Renal cortical epithelial cell (primary cell): ENCODE data around the gene SLC18B1. TPM values are rescaled to one million over a fixed set of nuclear protein-coding genes. Genes with fewer than 3 reads are reported as not detected.
A peak's percentile ranks its signal among the peaks of the same experiment; 100 is the strongest.

Experiments
- DNase-seq: peaks from one replicate; pipeline ENCODE4 v3.0.0-alpha.2; 2011; ENCODE audit warnings: low read depth
- total RNA-seq: library from RNA; depleted of rRNA; stranded (reverse); fragments of >200 nt; gene quantifications from 2 replicates; pipeline ENCODE4 v1.2.3, GENCODE V29; 2014

SLC18B1 gene
- total RNA-seq, 1 donor from 2014 or later = 23.1 TPM

- no peak for DNase-seq
Observed at GRCh38 chr6:132742495-132742894, 55.9 kb downstream of the SLC18B1 start.

GRCh38 chr6:132741281-132741680 lies 57.2 kb downstream of the SLC18B1 start:
- DNase-seq = no peak

- peak; percentile 84 for DNase-seq
Observed at GRCh38 chr6:132736239-132736638, 62.2 kb downstream of the SLC18B1 start.

- peak; percentile 78 for DNase-seq
Observed at GRCh38 chr6:132734694-132735236, 63.7 kb downstream of the SLC18B1 start.

DNA sequence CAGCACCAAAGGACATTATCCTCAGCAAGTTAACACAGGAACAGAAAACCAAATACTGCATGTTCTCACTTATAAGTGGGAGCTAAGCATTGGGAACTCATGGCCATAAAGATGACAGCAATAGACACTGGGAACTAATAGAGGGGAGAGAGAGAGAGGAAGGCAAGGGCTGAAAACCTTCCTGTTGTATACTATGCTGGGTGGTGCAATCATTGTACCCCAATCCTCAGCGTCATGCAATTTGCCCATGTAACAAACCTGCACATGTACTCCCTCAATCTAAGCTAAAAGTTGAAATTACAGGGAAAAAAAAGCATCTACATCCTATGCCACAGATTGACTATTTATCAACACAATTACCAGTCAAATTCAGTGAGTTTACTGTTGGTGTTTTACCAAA lies 64.6 kb downstream of the SLC18B1 start:
- DNase-seq = no peak

GRCh38 chr6:132733283-132733682 lies 65.2 kb downstream of the SLC18B1 start:
- no peak for DNase-seq

GRCh38 chr6:132731086-132731485 lies 67.4 kb downstream of the SLC18B1 start:
- DNase-seq = peak; percentile 41

DNA sequence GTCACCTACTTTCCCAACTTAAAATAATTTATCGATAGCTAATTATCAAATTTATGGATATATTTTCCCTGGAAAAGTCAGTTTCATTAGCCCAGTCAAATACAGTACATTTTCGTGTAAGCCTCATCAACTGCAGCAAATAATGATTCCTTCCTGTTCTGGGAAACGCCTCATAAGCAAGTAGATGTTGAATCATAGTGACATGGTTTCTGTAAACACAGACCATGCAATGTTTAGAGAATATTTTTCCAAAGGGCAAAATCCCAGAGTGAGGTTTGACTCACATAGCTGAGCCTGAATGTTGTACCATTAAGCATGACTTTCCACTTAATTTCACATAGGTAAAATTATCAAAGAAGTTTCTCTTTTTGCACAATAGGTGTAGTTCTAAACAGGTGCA lies 67.9 kb downstream of the SLC18B1 start:
- DNase-seq = peak; percentile 94

GRCh38 chr6:132728616-132729015 lies 69.8 kb downstream of the SLC18B1 start:
- DNase-seq = no peak

GRCh38 chr6:132726608-132726975 lies 71.8 kb downstream of the SLC18B1 start:
- no peak for DNase-seq

GRCh38 chr6:132725947-132726607 lies 72.4 kb downstream of the SLC18B1 start:
- no peak for DNase-seq

DNA sequence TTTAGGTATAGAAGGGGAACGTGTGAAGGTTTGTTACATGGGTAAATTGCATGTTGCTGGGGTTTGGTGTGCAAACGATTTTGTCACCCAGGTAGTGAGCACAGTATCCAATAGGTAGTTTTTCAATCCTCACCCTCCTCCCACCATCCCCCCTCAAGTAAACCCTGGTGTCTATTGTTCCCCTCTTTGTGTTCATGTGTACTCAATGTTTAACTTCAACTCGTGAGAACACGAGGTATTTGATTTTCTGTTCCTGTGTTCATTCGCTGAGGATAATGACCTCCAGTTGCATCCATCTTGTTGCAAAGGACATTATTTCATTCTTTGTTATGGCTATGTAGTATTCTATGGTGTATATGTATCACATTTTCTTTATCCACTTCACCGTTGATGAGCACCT lies 73.0 kb downstream of the SLC18B1 start:
- no peak for DNase-seq

DNA sequence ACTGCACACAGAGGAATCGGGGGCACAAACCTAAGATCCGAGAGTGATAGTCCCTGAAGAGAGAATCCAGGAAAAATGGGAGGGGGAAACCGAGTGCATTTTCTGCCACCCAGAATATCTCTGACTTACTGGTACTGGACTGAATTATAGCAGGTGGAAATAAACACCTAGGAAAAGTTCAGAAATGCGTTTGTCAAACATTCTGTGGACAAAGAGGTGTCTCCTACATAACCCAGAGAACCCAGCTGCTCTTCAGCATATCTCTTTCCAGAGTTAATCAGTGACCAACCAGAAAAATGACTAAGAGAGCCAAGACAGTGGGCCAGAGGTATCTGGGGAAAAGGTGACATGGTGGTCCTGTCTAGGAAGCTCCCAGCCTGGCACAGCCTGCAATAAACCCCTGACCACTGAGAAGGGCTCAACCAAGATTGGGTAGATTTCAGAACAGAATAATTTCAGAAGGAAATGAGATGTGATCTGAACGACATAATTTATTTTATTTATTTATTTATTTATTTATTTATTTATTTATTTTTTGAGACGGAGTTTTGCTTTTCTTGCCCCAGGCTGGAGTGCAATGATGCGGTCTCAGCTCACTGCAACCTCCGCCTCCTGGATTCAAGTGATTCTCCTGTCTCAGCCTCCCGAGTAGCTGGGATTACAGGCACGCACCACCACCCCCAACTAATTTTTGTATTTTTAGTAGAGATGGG lies 78.5 kb downstream of the SLC18B1 start:
- DNase-seq = peak; percentile 59

Other genes starting within 250 kb of the SLC18B1 start
- not detected in 2 replicates for gene TAAR8, start 246.0 kb downstream of the SLC18B1 start, total RNA-seq
- gene TAAR6, start 228.3 kb downstream of the SLC18B1 start, total RNA-seq = not detected in 2 replicates
- not detected in 2 replicates for gene TAAR5, start 208.9 kb downstream of the SLC18B1 start, total RNA-seq
- gene TAAR2, start 174.4 kb downstream of the SLC18B1 start, total RNA-seq = not detected in 2 replicates
- gene TAAR1, start 139.5 kb downstream of the SLC18B1 start, total RNA-seq = not detected in 2 replicates
- 2.2 and 4.5 TPM in 2 replicates for gene VNN1, start 84.6 kb downstream of the SLC18B1 start, total RNA-seq
- 1.5 and 6.9 TPM in 2 replicates for gene VNN2, start 40.7 kb downstream of the SLC18B1 start, total RNA-seq
- gene RPS12, start 15.9 kb upstream of the SLC18B1 start, total RNA-seq = 827 and 839 TPM in 2 replicates